Endometrial microvascular endothelial cells (primary cell): ENCODE measurements around the gene SCN4A. TPM values are rescaled to one million over a fixed set of nuclear protein-coding genes. Genes with fewer than 3 reads are reported as not detected.
"Not testable (repeated sequence)": the region's sequence is repeated elsewhere in the genome, so short reads cannot be mapped to it uniquely, and the experiment has no call there.

Experiments used
- in situ Hi-C: cut with HindIII; loops from 2 replicates; pipeline ENCODE4 v1.10.0; 2017; ENCODE audit warnings: low sequenced_read_pairs, low pct_unique_long_range_greater_than_20kb; ENCODE audit errors: inconsistent ontology term
- total RNA-seq: library from RNA; depleted of rRNA; stranded (reverse); fragments of >200 nt; gene quantifications from one replicate; pipeline ENCODE4 v1.2.3, GENCODE V29; 2015; ENCODE audit errors: inconsistent ontology term

SCN4A gene
- total RNA-seq, 1 donor from 2014 or later: not detected

DNA sequence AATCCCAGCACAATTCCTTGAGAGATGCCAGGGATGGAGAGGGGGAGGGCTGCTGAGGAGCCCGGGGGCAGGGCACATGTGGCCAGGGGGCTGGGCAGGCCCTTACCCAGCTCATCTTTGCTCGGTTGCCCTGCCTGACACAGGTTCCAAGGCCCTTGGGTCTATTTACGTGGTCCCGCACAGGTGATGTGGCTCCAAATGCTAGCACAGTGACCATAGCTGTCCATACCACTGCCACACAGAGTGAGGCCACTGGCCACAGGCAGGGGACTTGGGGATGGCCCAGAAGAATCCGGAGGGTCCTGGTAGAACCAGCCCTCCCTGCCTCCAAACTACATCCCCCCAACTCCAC is 15.4 kb upstream of the SCN4A start:
- in situ Hi-C loops: no loop called here

- in situ Hi-C loops: no loop called here
These were observed 14.8 kb upstream of the SCN4A start for GRCh38 chr17:63987221-63988126.

- in situ Hi-C loops: no loop called here
These were observed 14.1 kb upstream of the SCN4A start for GRCh38 chr17:63986821-63987220.

DNA sequence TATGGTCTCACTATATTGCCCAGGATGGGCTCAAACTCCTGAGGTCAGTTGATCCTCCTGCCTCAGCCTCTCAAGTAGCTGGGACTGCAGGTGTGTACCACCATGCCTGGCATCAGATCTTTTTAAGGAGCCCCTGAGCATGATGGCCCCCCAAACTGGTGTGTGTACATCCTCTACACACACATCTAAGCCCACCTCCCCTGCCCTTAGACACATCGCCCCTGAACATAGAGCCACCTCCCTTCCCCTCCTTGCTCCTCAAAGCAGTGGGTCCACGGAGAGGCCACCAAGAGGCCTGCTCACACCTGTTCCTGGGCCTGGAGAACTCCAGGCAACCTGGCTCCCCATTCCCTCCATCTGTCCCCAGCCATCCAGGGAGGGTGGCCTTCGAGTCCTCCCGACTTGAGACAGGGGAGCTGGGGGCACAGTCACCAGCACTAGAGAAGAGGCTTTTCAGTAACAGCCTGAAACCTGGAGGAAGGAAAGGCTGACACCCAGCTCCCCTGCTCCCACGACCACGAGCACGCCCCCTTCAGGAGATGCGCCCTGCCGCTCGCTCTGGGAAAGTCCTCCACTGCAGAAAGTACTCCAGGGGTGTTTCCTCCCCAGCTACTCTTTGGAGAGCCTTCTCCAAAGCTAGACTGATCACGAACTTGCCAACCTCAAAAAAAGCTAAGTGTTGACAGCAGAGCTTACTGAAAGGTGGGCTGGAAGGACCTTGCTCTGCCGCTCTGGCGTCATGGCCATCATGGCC is 12.8 kb upstream of the SCN4A start:
- in situ Hi-C loops: no loop called here

DNA sequence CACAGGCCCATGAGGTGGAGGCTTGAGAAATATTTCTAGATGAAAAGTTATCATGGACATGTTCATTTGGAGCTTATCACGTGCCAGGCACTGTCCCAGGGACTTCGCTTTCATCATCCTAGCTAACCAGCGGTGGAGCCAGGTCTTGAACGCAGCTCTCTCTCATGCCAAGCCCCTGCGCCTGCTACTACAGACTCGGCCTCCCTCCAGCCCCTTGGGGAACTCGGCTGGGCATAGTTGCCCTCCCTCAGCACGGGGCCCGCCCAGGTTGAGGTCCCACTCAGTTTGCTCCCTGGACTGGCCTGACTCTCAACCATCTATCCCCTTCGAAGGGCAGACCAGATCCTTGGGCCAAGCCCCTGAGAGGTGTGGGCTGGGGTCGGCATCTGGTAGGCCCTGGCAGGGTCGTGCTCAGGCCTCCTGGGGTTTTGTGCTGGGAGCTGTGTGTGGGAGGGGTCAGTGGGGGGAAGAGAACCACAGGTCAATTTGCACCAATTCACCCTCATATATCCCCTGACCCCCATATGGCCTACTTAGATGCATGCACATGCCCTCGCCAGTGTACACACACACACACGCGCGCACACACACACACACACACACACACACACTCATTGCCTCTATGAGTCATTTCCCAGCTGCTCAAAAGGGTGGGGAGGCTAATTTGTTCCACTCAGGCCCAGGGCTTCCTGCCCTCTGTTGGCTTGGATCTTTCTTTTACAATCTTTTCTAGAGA is 12.1 kb upstream of the SCN4A start:
- in situ Hi-C loops: no loop called here

- in situ Hi-C loops: no loop called here
These were observed 11.5 kb upstream of the SCN4A start for GRCh38 chr17:63984236-63984635.

DNA sequence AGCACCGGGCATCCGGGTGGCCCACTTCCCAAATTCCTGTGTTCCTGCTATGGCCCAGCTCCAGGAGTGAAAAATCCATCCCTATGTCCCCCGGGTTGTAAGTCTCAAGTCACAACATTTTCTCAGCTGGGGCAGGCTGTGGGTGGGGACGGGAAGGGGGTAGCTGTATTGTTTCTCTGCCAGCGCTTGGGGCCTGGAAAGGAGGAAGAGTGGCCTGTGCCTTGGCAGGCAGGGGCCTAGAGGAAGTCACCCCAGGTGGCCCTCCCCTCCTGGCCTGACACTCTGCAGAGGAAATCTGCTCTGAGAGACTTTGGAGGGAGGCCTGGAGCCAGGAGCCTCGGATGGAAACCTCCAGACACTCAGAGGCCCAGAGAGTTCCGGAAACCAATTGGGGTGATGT is 10.6 kb upstream of the SCN4A start:
- in situ Hi-C loops: no loop called here

GRCh38 chr17:63982641-63983040 is 9.9 kb upstream of the SCN4A start:
- in situ Hi-C loops: not testable (repeated sequence)

DNA sequence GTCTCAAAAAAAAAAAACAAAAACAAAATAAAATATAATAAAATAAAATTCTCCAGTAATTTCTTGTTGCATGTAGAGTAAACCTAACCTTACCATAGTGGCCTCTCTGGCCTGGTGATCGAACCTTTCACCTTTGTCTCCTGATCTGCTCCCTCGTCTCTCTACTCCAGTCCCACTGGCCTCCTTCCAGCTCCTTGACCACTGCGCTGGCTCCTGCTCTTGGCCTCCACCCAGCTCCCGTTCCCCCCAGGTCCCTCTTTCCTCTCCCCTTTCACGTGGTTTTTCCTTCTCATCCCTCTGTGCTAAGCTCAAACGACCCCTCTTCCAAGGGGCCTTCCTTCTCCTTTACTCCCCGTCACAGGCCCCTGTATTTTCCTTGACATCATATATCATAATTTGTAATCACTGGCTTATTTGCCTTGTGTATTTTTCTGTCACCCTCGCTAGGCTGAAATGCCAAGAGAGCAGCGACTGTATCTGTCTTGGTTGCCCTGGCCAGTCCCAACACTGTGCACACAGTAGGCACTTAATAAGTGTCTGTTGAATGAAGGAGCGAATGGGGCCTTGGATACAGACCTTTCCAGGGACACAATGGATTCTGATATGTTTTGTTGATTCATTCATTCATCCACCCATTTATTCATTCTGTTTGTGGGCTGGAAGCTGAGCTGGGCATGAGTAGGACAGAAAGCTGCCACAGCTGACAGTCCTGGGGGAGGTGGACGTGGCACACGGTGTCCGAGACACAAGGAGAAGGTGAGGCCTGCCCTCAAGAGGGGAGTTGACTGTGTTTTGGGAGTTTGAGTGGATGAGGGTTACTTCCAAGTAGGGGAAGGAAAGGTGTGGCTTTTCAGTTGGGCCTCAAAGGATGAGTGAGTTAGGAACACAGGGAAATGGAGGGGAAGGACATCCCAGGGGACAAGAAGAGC is 5.8 kb upstream of the SCN4A start:
- in situ Hi-C loops: no loop called here

DNA sequence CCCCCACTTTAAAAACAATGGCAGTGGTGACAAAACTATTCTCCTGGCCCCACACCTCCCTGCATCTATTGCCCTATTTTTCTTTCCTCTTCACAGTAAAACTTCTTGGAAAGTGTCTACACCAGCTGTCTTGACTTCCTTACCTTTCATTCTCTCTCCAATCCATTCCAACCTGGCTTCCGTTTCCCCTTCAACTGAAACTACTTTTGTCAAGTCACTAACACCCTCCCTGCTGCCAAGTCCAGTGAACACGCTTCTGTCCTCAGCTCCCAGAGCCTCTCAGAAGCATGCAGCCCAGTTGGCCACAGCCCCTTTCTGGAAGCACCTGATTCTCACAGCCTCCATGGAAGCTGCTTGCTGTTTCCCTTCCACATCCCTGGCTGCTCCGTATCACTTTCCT is 4.0 kb upstream of the SCN4A start:
- in situ Hi-C loops: no loop called here

- in situ Hi-C loops: no loop called here
These were observed 2.9 kb upstream of the SCN4A start for GRCh38 chr17:63975541-63976092.

DNA sequence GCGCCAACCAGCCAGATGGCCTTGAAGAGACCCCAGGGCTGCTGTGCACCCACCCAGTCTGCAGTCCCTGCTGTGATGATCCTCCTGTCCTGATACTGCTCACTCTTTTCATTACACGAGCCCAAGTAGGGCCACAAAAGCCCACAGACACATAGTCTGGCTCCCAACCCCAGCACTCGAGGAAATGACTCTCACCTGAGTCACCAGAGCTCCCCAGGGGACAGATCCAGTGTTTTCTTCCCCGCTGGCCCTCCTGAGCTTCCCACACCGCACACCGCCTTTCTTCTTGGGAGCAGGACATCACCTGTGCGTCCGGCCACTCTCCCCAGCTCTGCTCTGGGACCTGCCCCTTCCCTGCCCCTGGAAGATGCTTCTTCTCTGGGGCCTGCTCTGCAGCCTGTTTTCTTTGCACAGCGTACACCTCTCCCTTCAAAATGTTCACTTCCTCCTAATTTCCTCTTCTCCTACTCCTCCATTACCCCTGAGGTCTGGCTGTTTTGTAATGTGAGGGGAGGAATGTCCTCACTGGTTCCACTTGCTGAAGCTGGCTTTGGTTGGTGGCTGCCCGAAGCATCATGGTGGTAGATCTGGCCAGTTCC is 2.0 kb upstream of the SCN4A start:
- in situ Hi-C loops: no loop called here

DNA sequence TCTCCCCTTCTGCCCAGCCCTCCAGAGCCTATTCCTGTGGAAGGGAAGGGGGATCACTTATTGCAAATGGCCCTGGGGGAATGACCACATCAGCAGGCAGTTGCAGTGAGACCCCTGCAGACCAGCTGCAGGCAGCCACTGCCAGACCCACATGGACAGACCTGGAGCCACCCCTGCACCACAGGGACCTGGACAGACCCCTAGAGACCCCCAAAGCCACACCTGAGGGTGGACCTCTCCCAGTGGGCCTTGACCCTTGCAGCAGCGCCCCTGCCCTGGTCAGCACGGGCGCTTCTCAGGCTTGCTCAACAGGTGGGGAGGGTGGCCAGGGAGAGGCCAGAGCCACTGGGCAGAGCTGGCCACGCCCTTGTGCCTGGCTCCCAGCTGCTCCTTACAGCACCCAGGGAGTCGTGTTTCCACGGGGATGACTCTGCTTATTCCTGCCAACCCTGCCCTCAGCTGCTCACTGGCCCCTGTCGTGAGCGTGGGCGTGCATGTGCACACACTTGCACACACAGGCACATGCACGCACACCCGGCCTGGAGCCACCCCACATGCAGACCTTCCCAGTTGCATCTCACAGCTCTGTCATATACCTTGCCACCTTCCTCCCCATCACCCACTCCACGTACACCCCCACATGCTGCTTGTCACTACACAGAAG is 1.3 kb upstream of the SCN4A start:
- in situ Hi-C loops: no loop called here

DNA sequence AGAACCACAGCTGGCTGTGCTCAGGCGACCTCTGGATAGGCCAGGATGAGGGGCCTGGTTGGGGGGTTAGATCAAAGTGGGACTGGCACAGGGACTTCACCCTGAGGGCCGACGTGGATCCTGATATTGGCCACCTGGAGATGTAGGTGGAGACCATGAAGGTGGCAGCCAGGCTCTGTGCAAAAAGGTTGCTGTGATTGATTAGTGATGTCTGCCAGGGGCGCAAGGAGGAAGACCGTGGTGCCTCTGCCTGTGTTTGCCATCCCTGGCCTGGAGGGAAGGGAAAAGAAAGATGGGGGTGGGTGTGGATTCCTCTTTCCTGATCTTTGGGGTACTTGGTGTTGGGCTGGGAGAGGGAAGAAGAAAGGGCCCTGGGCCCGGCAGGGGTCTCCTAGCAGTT is 529 bp upstream of the SCN4A start:
- in situ Hi-C loops: no loop called here

GRCh38 chr17:63969278-63969677 is 3.4 kb downstream of the SCN4A start:
- in situ Hi-C loops: no loop called here

DNA sequence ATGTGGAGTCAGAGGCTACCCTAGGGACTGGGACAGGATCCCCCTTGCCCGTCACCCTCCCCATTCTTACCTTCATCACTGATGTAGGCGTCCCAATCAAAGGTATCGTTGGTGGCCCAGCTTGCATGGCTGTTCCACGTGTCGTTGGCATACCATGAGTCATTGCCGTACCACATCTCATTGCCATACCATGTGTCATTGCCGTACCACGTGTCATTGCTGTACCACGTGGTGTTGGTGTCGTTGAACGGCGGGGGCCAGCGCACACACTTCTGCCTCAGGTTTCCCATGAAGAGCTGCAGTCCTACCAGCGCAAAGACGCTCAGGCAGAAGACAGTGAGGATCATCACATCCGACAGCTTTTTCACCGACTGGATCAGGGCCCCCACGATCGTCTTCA is 4.8 kb downstream of the SCN4A start:
- in situ Hi-C loops: no loop called here

GRCh38 chr17:63966646-63967264 is 6.0 kb downstream of the SCN4A start:
- in situ Hi-C loops: no loop called here
